Upper lobe of left lung (tissue), 4 donors: ENCODE results near the gene MICAL3.

Experiments used
- EP300 ChIP-seq, 4 donors: sonication (generic); formaldehyde crosslinking; IDR thresholded peaks; one replicate each; pipeline ENCODE4 v1.5.1; 2017; ENCODE audit warnings: antibody characterized with exemption in 4 of 4, control low read depth in 2 of 4
- POLR2A ChIP-seq, 4 donors: fragments of 450-650 bp; IDR thresholded peaks; one replicate each; pipeline ENCODE4 v1.5.1; 2016 to 2017; ENCODE audit warnings: antibody characterized with exemption in 4 of 4, mild to moderate bottlenecking in 2 of 4
- POLR2AphosphoS5 ChIP-seq, 2 donors: sonication (generic); formaldehyde crosslinking; IDR thresholded peaks; one replicate each; pipeline ENCODE4 v1.5.1; 2017; ENCODE audit warnings: antibody characterized with exemption in 2 of 2
- TF ChIP-seq, protein P1 (sequence below), 6 experiments: fragments of 450-650 bp in 4 of 6; fragments of 200-600 bp in 2 of 6; sonication (generic) in 2 of 6; IDR thresholded peaks; one replicate each; pipeline ENCODE4 v1.5.1; 2016 to 2019; ENCODE audit warnings: antibody characterized with exemption in 6 of 6

DNA sequence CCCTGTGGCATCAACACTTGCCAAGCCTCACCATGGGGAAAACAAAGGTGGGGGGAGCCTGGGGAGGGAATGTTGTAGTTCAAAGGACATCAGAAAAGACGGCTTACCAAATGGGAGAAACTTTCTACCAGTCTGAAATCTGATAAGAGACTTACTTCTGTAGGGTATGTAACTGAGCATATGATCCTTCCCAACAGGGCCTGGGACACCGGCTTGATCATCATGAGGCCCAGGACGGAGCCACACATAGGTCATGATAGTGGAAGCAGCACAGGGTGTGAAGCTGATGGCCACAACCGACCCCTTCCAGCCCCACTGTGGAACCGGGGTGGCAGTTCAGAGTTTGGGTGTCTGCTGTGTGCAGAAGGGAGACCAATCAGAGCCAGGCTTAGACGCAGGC, 51.1 kb downstream of the MICAL3 start:
- TF ChIP-seq POLR2A (IDR thresholded peaks at IDR 0.05) = no peak
- TF ChIP-seq, protein P1, sequence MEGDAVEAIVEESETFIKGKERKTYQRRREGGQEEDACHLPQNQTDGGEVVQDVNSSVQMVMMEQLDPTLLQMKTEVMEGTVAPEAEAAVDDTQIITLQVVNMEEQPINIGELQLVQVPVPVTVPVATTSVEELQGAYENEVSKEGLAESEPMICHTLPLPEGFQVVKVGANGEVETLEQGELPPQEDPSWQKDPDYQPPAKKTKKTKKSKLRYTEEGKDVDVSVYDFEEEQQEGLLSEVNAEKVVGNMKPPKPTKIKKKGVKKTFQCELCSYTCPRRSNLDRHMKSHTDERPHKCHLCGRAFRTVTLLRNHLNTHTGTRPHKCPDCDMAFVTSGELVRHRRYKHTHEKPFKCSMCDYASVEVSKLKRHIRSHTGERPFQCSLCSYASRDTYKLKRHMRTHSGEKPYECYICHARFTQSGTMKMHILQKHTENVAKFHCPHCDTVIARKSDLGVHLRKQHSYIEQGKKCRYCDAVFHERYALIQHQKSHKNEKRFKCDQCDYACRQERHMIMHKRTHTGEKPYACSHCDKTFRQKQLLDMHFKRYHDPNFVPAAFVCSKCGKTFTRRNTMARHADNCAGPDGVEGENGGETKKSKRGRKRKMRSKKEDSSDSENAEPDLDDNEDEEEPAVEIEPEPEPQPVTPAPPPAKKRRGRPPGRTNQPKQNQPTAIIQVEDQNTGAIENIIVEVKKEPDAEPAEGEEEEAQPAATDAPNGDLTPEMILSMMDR (IDR thresholded peaks at IDR 0.05) = no peak
- TF ChIP-seq EP300 (IDR thresholded peaks at IDR 0.05) = no peak
- no peak for TF ChIP-seq POLR2AphosphoS5 (IDR thresholded peaks at IDR 0.05)
